ENCODE results near the gene ANKRD13D.

Gene ANKRD13D

GRCh38 chr11:67321313-67321871 lies 32.3 kb downstream of the ANKRD13D start:
- ATAC-seq, result no peak

GRCh38 chr11:67322049-67322448 lies 32.9 kb downstream of the ANKRD13D start:
- ATAC-seq, result no peak

GRCh38 chr11:67323526-67323925 lies 34.4 kb downstream of the ANKRD13D start:
- ATAC-seq, result no peak

GRCh38 chr11:67332081-67332691 lies 43.1 kb downstream of the ANKRD13D start:
- no peak for ATAC-seq

GRCh38 chr11:67337257-67337656 lies 48.2 kb downstream of the ANKRD13D start:
- no peak for ATAC-seq

DNA sequence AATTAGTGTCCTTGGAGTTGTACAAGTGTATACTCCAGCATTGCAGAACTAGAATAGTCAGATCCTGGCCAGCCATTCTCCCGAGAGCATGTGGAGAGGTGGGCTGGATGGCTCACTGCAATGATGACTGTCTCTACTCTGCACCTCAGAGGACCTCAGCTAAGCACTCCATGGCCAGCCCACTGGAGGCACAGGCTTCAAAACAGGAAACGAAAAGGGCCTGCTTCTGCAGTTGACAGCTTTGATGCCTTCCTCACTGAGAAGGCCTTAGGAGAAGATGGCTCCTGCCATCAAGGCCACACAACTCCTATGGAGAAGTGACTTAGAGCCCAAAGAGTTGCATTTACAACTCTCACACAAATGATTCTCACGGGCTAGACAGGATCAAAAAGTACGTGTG lies 55.2 kb downstream of the ANKRD13D start:
- ATAC-seq, result peak; percentile 67 to 73

DNA sequence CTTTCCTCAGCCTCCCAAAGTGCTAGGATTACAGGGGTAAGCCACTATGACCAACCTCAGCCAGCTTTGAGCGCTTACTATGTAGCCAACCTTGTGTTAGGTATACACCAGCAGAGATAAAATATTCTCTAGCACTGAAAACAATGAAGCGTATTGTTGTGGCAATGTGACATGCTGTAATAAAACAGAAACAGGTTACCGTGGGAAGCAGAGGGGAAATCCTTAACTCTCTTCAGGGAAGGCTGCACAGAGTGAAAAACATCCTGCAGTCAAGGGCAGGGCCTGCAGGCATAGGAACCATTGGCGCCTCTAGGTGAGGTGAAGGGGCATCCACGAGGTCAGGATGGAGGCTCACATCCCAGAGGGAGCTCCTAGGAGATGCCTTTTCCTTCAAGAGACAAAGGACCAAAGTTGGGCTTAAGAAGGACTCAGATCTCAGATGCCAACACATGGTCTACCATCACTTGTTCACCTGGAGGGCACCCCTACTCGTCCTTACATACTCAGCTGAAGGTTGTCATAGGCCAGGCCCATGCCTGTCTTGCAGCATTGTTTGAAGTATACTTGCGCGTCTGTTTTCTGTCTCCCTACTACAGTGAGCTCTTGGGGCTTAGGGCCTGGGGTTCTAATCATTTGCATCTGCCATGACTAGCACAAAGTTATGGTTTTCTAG lies 56.3 kb downstream of the ANKRD13D start:
- peak; percentile 33 to 45 for ATAC-seq

- ATAC-seq, result peak; percentile 72 to 75
Measured at GRCh38 chr11:67345920-67346819, 57.1 kb downstream of the ANKRD13D start.

GRCh38 chr11:67347964-67348749 lies 59.1 kb downstream of the ANKRD13D start:
- ATAC-seq, result no peak

DNA sequence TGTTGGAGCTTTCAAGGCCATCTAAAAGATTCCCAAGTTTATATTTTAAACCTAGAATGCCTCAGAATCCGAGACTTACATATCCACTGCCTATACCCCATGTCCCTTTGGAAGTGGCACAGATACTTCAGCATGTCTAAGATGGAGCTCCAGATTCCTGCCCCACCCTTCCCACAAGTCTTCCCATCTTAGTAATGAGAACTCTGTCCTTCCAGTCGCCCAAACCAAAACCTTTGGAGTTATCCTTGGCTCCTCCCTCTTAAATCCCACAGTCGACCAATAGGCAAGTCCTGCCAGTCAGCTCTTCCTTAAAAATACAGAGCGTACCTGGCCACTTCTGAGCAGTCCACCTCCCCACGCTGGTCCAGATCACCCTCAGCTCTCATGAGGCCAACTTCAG lies 59.9 kb downstream of the ANKRD13D start:
- ATAC-seq, result no peak

DNA sequence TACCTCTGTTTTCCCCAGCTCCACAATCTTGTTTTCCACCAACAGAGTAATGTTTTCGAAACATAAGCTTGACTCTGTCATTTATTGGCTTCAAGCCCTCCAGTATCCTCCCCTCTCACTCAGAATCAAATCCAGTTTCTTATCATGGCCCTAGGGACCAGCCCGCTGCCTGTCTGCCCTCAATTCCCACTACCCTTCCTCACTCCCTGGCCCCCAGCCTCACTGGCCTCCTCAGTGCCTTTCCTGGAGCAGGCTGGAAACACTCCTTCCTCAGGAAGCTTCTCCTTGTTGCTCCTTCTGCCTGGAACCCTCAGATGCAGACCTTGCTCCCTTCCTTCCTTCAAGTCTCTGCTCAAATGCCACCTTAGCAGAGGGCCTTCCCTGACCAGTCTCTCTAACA lies 60.4 kb downstream of the ANKRD13D start:
- ATAC-seq, result no peak

GRCh38 chr11:67349928-67350465 lies 60.9 kb downstream of the ANKRD13D start:
- ATAC-seq, result no peak

GRCh38 chr11:67351275-67352005 lies 62.3 kb downstream of the ANKRD13D start:
- peak in 1 of 2 donors; percentile 7 for ATAC-seq
